B cell (primary cell): ENCODE measurements around the gene MS4A13. TPM values are rescaled to one million over a fixed set of nuclear protein-coding genes. Genes with fewer than 3 reads are reported as not detected.

ENCODE experiments used
- ATAC-seq: fragments of 200-7000 bp; cut with Tn5 transposase; one replicate; pipeline ENCODE4 v1.10.0; 2021; ENCODE audit warnings: low read depth, mild to moderate bottlenecking, moderate number of reproducible peaks, moderate library complexity
- CTCF ChIA-PET: fragments of 350-600 bp; sonication (Branson Sonifier 250); formaldehyde crosslinking; loops from one replicate; lab custom pipeline; 2021; ENCODE audit warnings: antibody characterized with exemption, inconsistent platforms; lab: Charles Lee
- POLR2A ChIA-PET: fragments of 350-600 bp; sonication (Branson Sonifier 250); formaldehyde crosslinking; loops from one replicate; lab custom pipeline; 2021; ENCODE audit warnings: antibody characterized with exemption; lab: Charles Lee
- DNase-seq: peaks from one replicate; pipeline ENCODE4 v3.0.0; 2013
- H2AFZ ChIP-seq: 2 replicates; pipeline ENCODE4 v1.6.1; 2012; ENCODE audit warnings: mild to moderate bottlenecking, low read depth, low read length; ENCODE audit not compliant: insufficient read depth, poor library complexity, severe bottlenecking
- H3K27ac ChIP-seq, 2 donors: 1 replicate in 1 of 2; 2 replicates in 1 of 2; pipeline ENCODE4 v1.5.1; 2012 to 2013; ENCODE audit warnings: low read length in 2 of 2, mild to moderate bottlenecking in 2 of 2, moderate library complexity in 1 of 2
- H3K27me3 ChIP-seq, 4 experiments: fragments of 200-600 bp in 1 of 4; sonication (generic) in 1 of 4; replicated peaks in 1 of 4; 1 replicate in 2 of 4; 2 replicates in 2 of 4; pipeline versions ENCODE4 v1.6.1 to v1.7.0; 2013 to 2016; ENCODE audit warnings: low read length in 3 of 4, mild to moderate bottlenecking in 2 of 4, mixed read lengths in 1 of 4, moderate library complexity in 1 of 4; ENCODE audit not compliant: insufficient read depth in 4 of 4, control insufficient read depth in 3 of 4; ENCODE audit errors: control extremely low read depth in 1 of 4
- H3K36me3 ChIP-seq, 2 experiments: replicated peaks in 1 of 2; 1 replicate in 1 of 2; 2 replicates in 1 of 2; pipeline versions ENCODE4 v1.6.1 to v1.7.1; 2013; ENCODE audit warnings: low read length in 1 of 2; ENCODE audit not compliant: insufficient read depth in 2 of 2, control insufficient read depth in 1 of 2; ENCODE audit errors: control extremely low read depth in 1 of 2, extremely low read depth in 1 of 2
- H3K4me1 ChIP-seq, 2 donors: fragments of 200-600 bp in 1 of 2; sonication (generic) in 1 of 2; 1 replicate in 1 of 2; 2 replicates in 1 of 2; pipeline versions ENCODE4 v1.5.1 to v1.6.1; 2013 to 2017; ENCODE audit warnings: low read length in 2 of 2; ENCODE audit not compliant: control insufficient read depth in 2 of 2, insufficient read depth in 2 of 2
- H3K4me2 ChIP-seq: replicated peaks from 2 replicates; pipeline ENCODE3; 2012; ENCODE audit warnings: mild to moderate bottlenecking, low read depth, low read length; ENCODE audit not compliant: poor library complexity, severe bottlenecking
- H3K4me3 ChIP-seq, 5 experiments: fragments of 200-600 bp in 1 of 5; sonication (generic) in 1 of 5; 1 replicate in 3 of 5; 2 replicates in 2 of 5; pipeline versions ENCODE4 v1.5.1 to v1.7.0; 2011 to 2016; ENCODE audit warnings: low read length in 4 of 5, mild to moderate bottlenecking in 4 of 5, low read depth in 2 of 5, control low read depth in 1 of 5, moderate library complexity in 1 of 5; ENCODE audit not compliant: insufficient read depth in 1 of 5; ENCODE audit errors: control extremely low read depth in 1 of 5, extremely low read depth in 1 of 5
- H3K79me2 ChIP-seq: fragments of 200-600 bp; sonication (generic); one replicate; pipeline ENCODE4 v1.6.0; 2016; ENCODE audit warnings: low read length; ENCODE audit not compliant: control insufficient read depth, insufficient read depth
- H3K9ac ChIP-seq: fragments of 200-600 bp; sonication (generic); 2 replicates; pipeline ENCODE4 v1.6.1; 2017; ENCODE audit warnings: mild to moderate bottlenecking, low read length, moderate library complexity
- H3K9me3 ChIP-seq, 3 donors: one replicate each; pipeline versions ENCODE4 v1.6.1 to v1.7.1; 2013; ENCODE audit warnings: low read length in 2 of 3; ENCODE audit not compliant: control insufficient read depth in 2 of 3, insufficient read depth in 1 of 3; ENCODE audit errors: control extremely low read depth in 1 of 3
- H4K20me1 ChIP-seq: 2 replicates; pipeline ENCODE4 v1.6.0; 2012; ENCODE audit warnings: mild to moderate bottlenecking, low read length; ENCODE audit not compliant: insufficient read depth, control insufficient read depth, poor library complexity, severe bottlenecking
- H3K27ac Mint-ChIP-seq: one replicate; pipeline ENCODE4 v1.8.0; 2021; ENCODE audit warnings: mixed read lengths
- H3K27me3 Mint-ChIP-seq: one replicate; pipeline ENCODE4 v1.8.0; 2021; ENCODE audit warnings: mixed read lengths
- H3K4me1 Mint-ChIP-seq: one replicate; pipeline ENCODE4 v1.8.0; 2021; ENCODE audit warnings: mixed read lengths
- H3K4me3 Mint-ChIP-seq: one replicate; pipeline ENCODE4 v1.8.0; 2021; ENCODE audit warnings: mixed read lengths
- H3K9me3 Mint-ChIP-seq: one replicate; pipeline ENCODE4 v1.8.0; 2022; ENCODE audit warnings: mixed read lengths; ENCODE audit not compliant: insufficient read depth
- CTCF ChIP-seq: fragments of 200-600 bp; IDR thresholded peaks from one replicate; pipeline ENCODE4 v1.8.0; 2022; ENCODE audit warnings: antibody characterized with exemption, mild to moderate bottlenecking
- EZH2 ChIP-seq: IDR thresholded peaks from 2 replicates; pipeline ENCODE4 v1.6.1; 2012; ENCODE audit warnings: borderline replicate concordance, low read depth, mild to moderate bottlenecking, moderate library complexity, low read length; ENCODE audit not compliant: insufficient read depth, poor library complexity, severe bottlenecking
- WGBS: methylation state at CpG from one replicate; pipeline ENCODE4 v1.1.5; 2013; ENCODE audit warnings: missing lambda C conversion rate; ENCODE audit not compliant: insufficient coverage; 5-methylcytosine and 5-hydroxymethylcytosine counted together
- intact Hi-C: fragments of 100-400 bp; cut with micrococcal nuclease; formaldehyde crosslinking; loops from one replicate; pipeline ENCODE4 v1.10.0; 2022
- polyA plus RNA-seq: library from polyadenylated mRNA; depleted of rRNA; stranded (reverse); fragments of >200 nt; gene quantifications from 2 replicates; pipeline ENCODE4 v1.2.3, GENCODE V29; 2012
- total RNA-seq, 2 donors: library from RNA; stranded (reverse); fragments of 120-200 nt in 1 of 2; gene quantifications; 1 replicate in 1 of 2; 2 replicates in 1 of 2; pipeline versions ENCODE4 v1.2.3 to v1.2.4, GENCODE V29; 2013 to 2022

MS4A13 gene
- total and polyA plus RNA-seq, 2 donors (not counting 1 experiment from before 2014, with no cell fraction given), result not detected

- Histone ChIP-seq H3K4me3 (no peak overlapping the region), H3K36me3 (no peaks in the 10 kb centered on the region), H3K4me2 (no peak overlapping the region), H3K9me3 (peaks cover 0 to 10% (median 9%) of the 10 kb centered on the region in 3 donors), H3K4me1 (no peaks in the 10 kb centered on the region), H3K27me3 (no peaks in the 10 kb centered on the region), H3K79me2 (no peaks in the 10 kb centered on the region), H3K27ac (no peak overlapping the region), H4K20me1 (no peaks in the 10 kb centered on the region), H3K9ac (no peak overlapping the region), H2AFZ (no peak overlapping the region)
- peaks cover 5% of the 10 kb centered on the region for H3K9me3 Mint-ChIP-seq
- ChIA-PET CTCF (interaction anchor here (1.0 to 1.3 kb wide), 2 partner anchors 10 to 226 kb away, joined by 3 to 4 read pairs; no protein-coding TSS in a partner anchor), POLR2A (no interaction called here)
- ATAC-seq (no peak), DNase-seq (no peak)
- intact Hi-C loops, result no loop called here
- no peaks in the 10 kb centered on the region for H3K4me1 Mint-ChIP-seq
- no CpG with 5 or more reads among the region's 2 CpGs for WGBS
- no peak overlapping the region for H3K27ac Mint-ChIP-seq
- no peak overlapping the region for H3K4me3 Mint-ChIP-seq
- TF ChIP-seq EZH2 (no peak), CTCF (no peak)
- no peaks in the 10 kb centered on the region for H3K27me3 Mint-ChIP-seq
Observed at GRCh38 chr11:60589611-60590010, 74.4 kb downstream of the MS4A13 start.

Other genes starting within 250 kb of the MS4A13 start
- gene MS4A4A, start 234.7 kb upstream of the MS4A13 start, total RNA-seq, result 0.51 and 0.99 TPM in 2 replicates
- gene MS4A4A, start 234.7 kb upstream of the MS4A13 start, polyA plus RNA-seq, result 0.45 and 0.72 TPM in 2 replicates
- not detected in 2 replicates for gene MS4A6E, start 188.1 kb upstream of the MS4A13 start, total RNA-seq
- gene MS4A6E, start 188.1 kb upstream of the MS4A13 start, polyA plus RNA-seq, result not detected in 2 replicates
- gene MS4A7, start 136.9 kb upstream of the MS4A13 start, total RNA-seq, result 27.2 and 29.1 TPM in 2 replicates
- gene MS4A7, start 136.9 kb upstream of the MS4A13 start, polyA plus RNA-seq, result 10.6 and 16.8 TPM in 2 replicates
- gene MS4A14, start 118.9 kb upstream of the MS4A13 start, total RNA-seq, result 3.4 and 4.9 TPM in 2 replicates
- 2.7 and 5.4 TPM in 2 replicates for gene MS4A14, start 118.9 kb upstream of the MS4A13 start, polyA plus RNA-seq
- gene MS4A5, start 85.8 kb upstream of the MS4A13 start, total RNA-seq, result not detected in 2 replicates
- not detected in 2 replicates for gene MS4A5, start 85.8 kb upstream of the MS4A13 start, polyA plus RNA-seq
- gene MS4A1, start 59.5 kb upstream of the MS4A13 start, total RNA-seq, result 1,202 and 1,215 TPM in 2 replicates
- gene MS4A1, start 59.5 kb upstream of the MS4A13 start, polyA plus RNA-seq, result 5,160 and 6,008 TPM in 2 replicates
- not detected in 2 replicates for gene MS4A12, start 22.6 kb upstream of the MS4A13 start, total RNA-seq
- gene MS4A12, start 22.6 kb upstream of the MS4A13 start, polyA plus RNA-seq, result not detected in 2 replicates
- gene MS4A8, start 184.2 kb downstream of the MS4A13 start, total RNA-seq, result not detected in 2 replicates
- gene MS4A8, start 184.2 kb downstream of the MS4A13 start, polyA plus RNA-seq, result not detected in 2 replicates
- not detected in 2 replicates for gene MS4A18, start 209.3 kb downstream of the MS4A13 start, total RNA-seq
- gene MS4A18, start 209.3 kb downstream of the MS4A13 start, polyA plus RNA-seq, result not detected in 2 replicates
- not detected in 2 replicates for gene MS4A15, start 241.5 kb downstream of the MS4A13 start, total RNA-seq
- not detected in 2 replicates for gene MS4A15, start 241.5 kb downstream of the MS4A13 start, polyA plus RNA-seq